Fibroblast of skin of left quadriceps (primary cell): ENCODE results near the gene SPOCK1.
"Not testable (repeated sequence)": the region's sequence is repeated elsewhere in the genome, so short reads cannot be mapped to it uniquely, and the experiment has no call there.

ENCODE experiments used
- DNase-seq, 2 experiments: peaks; one replicate each; pipeline ENCODE4 v3.0.0-alpha.2; 2013; ENCODE audit warnings: low read depth in 2 of 2

The SPOCK1 gene

GRCh38 chr5:136954142-136954541 is 545.0 kb downstream of the SPOCK1 start:
- DNase-seq, result not testable (repeated sequence)

GRCh38 chr5:136953346-136954069 is 545.6 kb downstream of the SPOCK1 start:
- not testable (repeated sequence) for DNase-seq

- no peak for DNase-seq
Observed at GRCh38 chr5:136927571-136927970, 571.6 kb downstream of the SPOCK1 start.

GRCh38 chr5:136926073-136926472 is 573.1 kb downstream of the SPOCK1 start:
- no peak for DNase-seq
